ENCODE data around the gene NHP2. TPM values are rescaled to one million over a fixed set of nuclear protein-coding genes. Genes with fewer than 3 reads are reported as not detected.
"Not testable (repeated sequence)": the region's sequence is repeated elsewhere in the genome, so short reads cannot be mapped to it uniquely, and the experiment has no call there.

Gene NHP2
- total RNA-seq, 1 donor from 2014 or later = 57.5 TPM

DNA sequence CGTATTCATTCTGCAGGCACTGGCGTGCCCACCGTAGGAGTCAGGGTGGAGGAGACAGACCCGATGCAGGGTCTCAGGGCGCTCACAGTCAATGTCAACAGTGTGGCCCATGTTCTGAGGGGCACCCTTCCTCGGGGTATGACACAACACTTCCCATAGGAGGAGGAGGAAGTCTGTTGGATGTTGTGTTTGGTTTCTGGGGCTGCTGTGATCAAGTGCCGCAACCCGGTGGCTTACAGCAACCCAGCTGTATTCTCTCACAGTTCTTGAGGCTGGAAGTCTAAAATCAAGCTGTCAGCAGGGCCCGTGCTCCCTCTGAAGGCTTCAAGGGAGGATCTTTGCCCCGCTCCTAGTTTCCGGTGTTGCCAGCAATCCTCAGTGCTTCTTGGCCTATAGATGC, 45.0 kb upstream of the NHP2 start:
- Histone ChIP-seq H3K36me3 (no peaks in the 10 kb centered on the region), H3K27me3 (ENCODE audit: low read depth) (peaks cover 6% of the 10 kb centered on the region), H3K4me1 (no peaks in the 10 kb centered on the region), H3K9me3 (no peaks in the 10 kb centered on the region), H3K4me3 (no peak overlapping the region), H3K27ac (no peak overlapping the region)
- TF ChIP-seq, protein P1, sequence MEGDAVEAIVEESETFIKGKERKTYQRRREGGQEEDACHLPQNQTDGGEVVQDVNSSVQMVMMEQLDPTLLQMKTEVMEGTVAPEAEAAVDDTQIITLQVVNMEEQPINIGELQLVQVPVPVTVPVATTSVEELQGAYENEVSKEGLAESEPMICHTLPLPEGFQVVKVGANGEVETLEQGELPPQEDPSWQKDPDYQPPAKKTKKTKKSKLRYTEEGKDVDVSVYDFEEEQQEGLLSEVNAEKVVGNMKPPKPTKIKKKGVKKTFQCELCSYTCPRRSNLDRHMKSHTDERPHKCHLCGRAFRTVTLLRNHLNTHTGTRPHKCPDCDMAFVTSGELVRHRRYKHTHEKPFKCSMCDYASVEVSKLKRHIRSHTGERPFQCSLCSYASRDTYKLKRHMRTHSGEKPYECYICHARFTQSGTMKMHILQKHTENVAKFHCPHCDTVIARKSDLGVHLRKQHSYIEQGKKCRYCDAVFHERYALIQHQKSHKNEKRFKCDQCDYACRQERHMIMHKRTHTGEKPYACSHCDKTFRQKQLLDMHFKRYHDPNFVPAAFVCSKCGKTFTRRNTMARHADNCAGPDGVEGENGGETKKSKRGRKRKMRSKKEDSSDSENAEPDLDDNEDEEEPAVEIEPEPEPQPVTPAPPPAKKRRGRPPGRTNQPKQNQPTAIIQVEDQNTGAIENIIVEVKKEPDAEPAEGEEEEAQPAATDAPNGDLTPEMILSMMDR (IDR thresholded peaks at IDR 0.05) = no peak
- DNase-seq (no peak), ATAC-seq (no peak)
- intact Hi-C loops (cut with DNase I) = no loop called here

- H3K9me3 ChIP-seq; H3K36me3 ChIP-seq; H3K4me3 ChIP-seq; intact Hi-C loops (cut with DNase I); DNase-seq; H3K4me1 ChIP-seq; ATAC-seq; H3K27me3 ChIP-seq (ENCODE audit: low read depth); H3K27ac ChIP-seq: not testable (repeated sequence)
Observed at GRCh38 chr5:178198151-178198550, 44.5 kb upstream of the NHP2 start.

- no peaks in the 10 kb centered on the region for H3K36me3 ChIP-seq
- peak; percentile 50 for ATAC-seq
- peaks cover 6% of the 10 kb centered on the region for H3K27me3 ChIP-seq (ENCODE audit: low read depth)
- H3K9me3 ChIP-seq = no peaks in the 10 kb centered on the region
- no peak overlapping the region for H3K4me3 ChIP-seq
- H3K27ac ChIP-seq = no peak overlapping the region
- H3K4me1 ChIP-seq = no peaks in the 10 kb centered on the region
- intact Hi-C loops (cut with DNase I) = no loop called here
- TF ChIP-seq, protein P1 (IDR thresholded peaks at IDR 0.05) = peak; percentile 51
- DNase-seq = no peak
Observed at GRCh38 chr5:178196986-178197385, 43.3 kb upstream of the NHP2 start.

- Histone ChIP-seq H3K27me3 (ENCODE audit: low read depth) (peaks cover 6% of the 10 kb centered on the region), H3K36me3 (no peaks in the 10 kb centered on the region), H3K4me3 (no peak overlapping the region), H3K9me3 (no peaks in the 10 kb centered on the region), H3K4me1 (no peaks in the 10 kb centered on the region), H3K27ac (no peak overlapping the region)
- TF ChIP-seq, protein P1 (IDR thresholded peaks at IDR 0.05) = no peak
- ATAC-seq (no peak), DNase-seq (no peak)
- intact Hi-C loops (cut with DNase I) = no loop called here
Observed at GRCh38 chr5:178196281-178196812, 42.7 kb upstream of the NHP2 start.

GRCh38 chr5:178194026-178194425, 40.3 kb upstream of the NHP2 start:
- no peaks in the 10 kb centered on the region for H3K4me1 ChIP-seq
- H3K36me3 ChIP-seq = no peaks in the 10 kb centered on the region
- no peak overlapping the region for H3K27ac ChIP-seq
- ATAC-seq (peak in 1 of 2 donors; percentile 23), DNase-seq (no peak)
- no peak overlapping the region for H3K4me3 ChIP-seq
- TF ChIP-seq, protein P1 (IDR thresholded peaks at IDR 0.05) = no peak
- H3K27me3 ChIP-seq (ENCODE audit: low read depth) = peaks cover 6% of the 10 kb centered on the region
- intact Hi-C loops (cut with DNase I) = no loop called here
- no peaks in the 10 kb centered on the region for H3K9me3 ChIP-seq

DNA sequence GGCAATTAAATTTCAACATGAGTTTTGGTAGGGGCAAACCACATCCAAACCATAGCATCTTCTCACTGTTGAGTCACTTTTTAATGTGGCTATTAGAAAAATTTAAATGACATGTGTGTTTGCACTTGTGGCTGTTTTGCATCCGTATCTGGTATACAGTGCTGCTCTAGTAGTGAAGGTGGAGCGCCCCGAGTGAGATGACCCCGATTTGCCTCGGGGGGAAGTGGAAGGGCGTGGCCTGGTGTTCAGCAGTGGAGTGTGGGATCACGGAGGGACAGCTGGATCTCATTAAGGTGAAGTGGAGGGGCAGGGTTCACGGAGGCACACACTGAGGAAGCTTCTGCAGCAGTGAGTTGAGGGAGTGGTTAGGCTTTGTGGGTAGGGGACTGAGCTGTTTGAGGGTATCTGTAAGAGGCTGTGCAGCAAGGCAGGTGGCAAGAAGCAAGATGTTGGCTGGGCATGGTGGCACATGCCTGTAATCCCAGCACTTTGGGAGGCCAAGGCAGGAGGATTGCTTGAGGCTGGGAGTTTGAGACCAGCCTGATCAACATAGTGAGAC, 39.6 kb upstream of the NHP2 start:
- TF ChIP-seq, protein P1 (IDR thresholded peaks at IDR 0.05) = no peak
- ATAC-seq = no peak
- Histone ChIP-seq H3K36me3 (no peaks in the 10 kb centered on the region), H3K27me3 (ENCODE audit: low read depth) (peaks cover 6% of the 10 kb centered on the region), H3K4me1 (no peaks in the 10 kb centered on the region), H3K9me3 (no peaks in the 10 kb centered on the region), H3K4me3 (no peak overlapping the region), H3K27ac (no peak overlapping the region)
- no peak for DNase-seq
- intact Hi-C loops (cut with DNase I) = no loop called here
